GM12891 (cell line): ENCODE measurements around the gene ATP1A4.

ENCODE experiments used
- DNase-seq: peaks from one replicate; pipeline ENCODE4 v3.0.0; 2011; ENCODE audit warnings: low spot score; ENCODE audit not compliant: insufficient read length
- FAIRE-seq: peaks from 2 replicates; lab custom pipeline; 2011; peaks lifted over from hg19 to GRCh38; lab: Jason Lieb, UNC
- PAX5 ChIP-seq: IDR thresholded peaks from 2 replicates; pipeline ENCODE4 v1.6.1; 2011; ENCODE audit warnings: low read length, moderate library complexity, mild to moderate bottlenecking; ENCODE audit not compliant: insufficient read depth, severe bottlenecking
- POLR2A ChIP-seq: IDR thresholded peaks from 2 replicates; pipeline ENCODE4 v1.6.1; 2011; ENCODE audit warnings: low read depth, low read length, control low read depth
- POLR2AphosphoS5 ChIP-seq: IDR thresholded peaks from 2 replicates; pipeline ENCODE4 v1.6.1; 2011; ENCODE audit warnings: low read depth, low read length, control low read depth
- POU2F2 ChIP-seq: IDR thresholded peaks from 2 replicates; pipeline ENCODE4 v1.6.1; 2011; ENCODE audit warnings: low read depth, mild to moderate bottlenecking, control low read depth, low read length, moderate library complexity
- SPI1 ChIP-seq: IDR thresholded peaks from 2 replicates; pipeline ENCODE4 v1.6.1; 2011; ENCODE audit warnings: low read depth, low read length, control low read depth
- TAF1 ChIP-seq: IDR thresholded peaks from 2 replicates; pipeline ENCODE4 v1.6.1; 2011; ENCODE audit warnings: low read depth, low read length, control low read depth

Gene ATP1A4

DNA sequence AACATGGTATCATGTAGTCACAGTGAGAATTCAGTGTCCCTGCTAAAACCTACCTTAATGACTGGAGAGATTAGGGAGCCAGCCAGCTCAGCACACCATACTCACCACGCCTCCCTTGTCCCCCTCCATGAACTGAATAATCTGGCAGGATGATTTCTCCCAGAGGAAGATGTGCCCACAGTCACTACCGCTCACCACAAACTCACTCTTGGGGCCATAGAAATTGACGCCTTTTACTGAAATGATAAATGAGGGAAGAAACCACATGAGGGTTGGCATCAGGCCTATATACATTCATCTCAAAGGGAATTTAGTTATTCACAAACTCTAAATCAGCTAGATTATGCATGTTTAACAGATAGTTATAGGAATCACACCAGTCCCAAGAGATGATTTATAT, 71.1 kb downstream of the ATP1A4 start:
- TF ChIP-seq TAF1 (no peak), PAX5 (no peak), POU2F2 (no peak), POLR2A (no peak), POLR2AphosphoS5 (no peak), SPI1 (no peak)
- FAIRE-seq (no peak), DNase-seq (no peak)

DNA sequence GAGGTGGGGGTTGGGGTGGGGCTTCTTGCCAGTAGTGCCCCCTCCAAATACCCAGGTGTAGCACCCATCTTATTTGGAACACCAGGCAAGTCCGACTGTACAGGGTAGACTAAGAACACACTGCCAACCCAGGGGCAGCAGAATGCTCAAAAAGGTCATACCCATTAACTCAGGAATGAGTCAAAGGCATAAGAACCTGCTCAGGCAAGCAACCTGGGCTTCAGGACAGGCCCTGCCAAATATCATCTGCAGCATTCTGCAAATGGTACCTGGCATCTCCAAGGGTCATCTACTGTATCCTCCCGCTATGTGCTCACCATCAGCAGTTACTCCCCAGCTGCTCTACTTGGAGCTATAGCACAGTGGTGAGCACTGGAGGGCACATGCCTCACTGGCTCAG, 73.2 kb downstream of the ATP1A4 start:
- TF ChIP-seq PAX5 (no peak), TAF1 (no peak), SPI1 (no peak), POLR2A (no peak), POU2F2 (no peak), POLR2AphosphoS5 (no peak)
- DNase-seq, result no peak
- FAIRE-seq, result no peak

DNA sequence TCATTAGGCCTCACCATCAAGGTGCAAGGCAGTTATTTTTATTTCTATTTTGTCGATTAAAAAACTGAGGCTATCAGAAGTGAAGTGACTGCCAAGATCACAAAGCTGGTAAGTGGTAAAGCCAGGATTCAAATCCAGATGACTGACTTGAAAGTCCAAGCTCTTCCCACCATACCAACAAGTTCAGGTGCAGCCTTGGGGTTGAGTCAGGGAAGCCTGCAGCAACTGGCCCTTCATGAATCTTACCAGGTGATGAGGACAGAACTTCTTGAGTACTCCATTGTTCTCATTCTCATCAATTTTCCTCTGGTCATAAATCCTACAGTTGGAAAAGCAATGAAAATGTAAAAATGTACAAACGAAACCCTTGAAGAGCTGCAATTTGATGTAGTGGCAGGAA, 73.9 kb downstream of the ATP1A4 start:
- FAIRE-seq (no peak), DNase-seq (no peak)
- TF ChIP-seq TAF1, result no peak
- TF ChIP-seq POU2F2, result no peak
- TF ChIP-seq SPI1, result no peak
- TF ChIP-seq POLR2AphosphoS5, result no peak
- TF ChIP-seq POLR2A, result no peak
- no peak for TF ChIP-seq PAX5

DNA sequence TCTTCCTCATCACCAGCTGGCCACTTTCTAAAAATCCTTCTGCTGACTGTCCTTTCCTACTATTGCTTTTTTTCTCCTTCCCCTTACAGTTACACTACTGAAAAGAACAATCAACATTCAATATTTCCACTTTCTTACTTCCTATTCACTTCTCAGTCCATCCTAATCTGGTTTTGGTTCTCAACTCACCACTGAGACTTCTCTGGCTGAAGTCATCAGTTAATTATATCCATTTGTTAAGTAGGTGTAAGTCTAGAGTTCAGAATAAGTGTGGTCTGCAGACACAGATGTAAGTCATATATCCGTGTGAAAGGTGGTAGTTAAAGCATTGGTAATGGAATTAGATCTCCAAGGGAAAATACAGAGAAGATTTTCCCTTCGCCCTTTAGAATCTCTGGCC, 75.2 kb downstream of the ATP1A4 start:
- DNase-seq, result no peak
- FAIRE-seq, result no peak
- TF ChIP-seq POLR2A, result no peak
- TF ChIP-seq POLR2AphosphoS5, result no peak
- TF ChIP-seq SPI1, result no peak
- no peak for TF ChIP-seq POU2F2
- no peak for TF ChIP-seq PAX5
- TF ChIP-seq TAF1, result no peak

DNA sequence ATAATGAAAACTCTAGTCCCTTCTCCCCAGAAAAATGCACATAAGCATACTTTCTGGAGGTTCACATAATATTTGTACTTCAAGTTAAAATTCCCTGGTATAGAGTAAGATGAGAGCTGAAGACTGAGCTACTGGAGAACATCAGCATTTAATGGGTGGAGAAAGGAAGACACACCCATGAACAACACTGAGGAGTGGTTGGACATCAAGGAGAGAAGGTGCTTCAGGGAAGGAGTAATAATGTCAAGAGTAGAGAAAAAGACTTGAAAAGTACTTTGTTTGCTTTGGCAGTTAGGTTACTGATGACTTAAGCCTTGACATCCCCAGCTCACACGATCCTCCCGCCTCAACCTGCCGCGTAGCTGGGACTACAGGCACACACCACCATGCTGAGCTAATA, 75.6 kb downstream of the ATP1A4 start:
- TF ChIP-seq POLR2A, result no peak
- no peak for TF ChIP-seq POU2F2
- no peak for TF ChIP-seq TAF1
- TF ChIP-seq PAX5, result no peak
- no peak for TF ChIP-seq POLR2AphosphoS5
- TF ChIP-seq SPI1, result no peak
- FAIRE-seq (no peak), DNase-seq (no peak)

DNA sequence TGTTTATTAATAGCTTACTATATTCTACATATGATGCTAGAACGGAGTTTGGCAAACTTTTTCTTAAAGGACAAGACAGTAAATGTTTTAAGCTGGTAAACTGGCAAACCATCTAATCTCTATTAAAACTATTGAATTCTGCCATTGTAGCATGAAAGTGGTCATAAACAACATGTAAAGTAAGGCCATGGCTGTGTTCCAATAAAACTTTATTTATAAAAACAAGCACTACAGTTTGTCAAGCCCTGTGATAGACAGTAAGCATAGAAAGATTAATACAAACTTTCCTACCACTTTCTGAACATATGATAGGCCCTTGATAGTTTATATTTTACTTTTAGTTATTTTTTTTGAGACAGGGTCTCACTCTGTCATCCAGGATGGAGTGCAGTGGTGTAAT, 76.2 kb downstream of the ATP1A4 start:
- FAIRE-seq, result no peak
- DNase-seq, result no peak

DNA sequence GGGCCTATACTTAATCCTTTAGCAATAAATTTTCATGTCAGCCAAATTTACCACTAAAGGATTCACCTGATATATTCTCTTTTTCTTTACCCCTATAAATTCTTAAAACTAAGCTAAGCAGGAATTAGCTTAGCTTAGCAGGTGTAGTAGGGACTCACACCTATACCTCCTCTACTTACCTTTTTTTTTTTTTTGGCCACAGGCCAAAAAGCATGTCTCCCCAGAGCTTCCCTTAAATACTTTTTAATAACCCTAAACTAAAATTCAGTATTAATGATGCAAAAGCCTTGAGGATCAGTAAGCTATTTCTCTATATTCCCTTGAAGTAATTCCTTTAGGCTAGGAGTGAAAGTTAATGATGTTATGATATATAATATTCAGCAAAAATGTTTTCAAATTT, 77.0 kb downstream of the ATP1A4 start:
- FAIRE-seq (no peak), DNase-seq (no peak)
- TF ChIP-seq POU2F2 (no peak), SPI1 (no peak), POLR2AphosphoS5 (no peak), PAX5 (no peak), TAF1 (no peak), POLR2A (no peak)

More for the DNA sequence above, 76.2 kb downstream of the ATP1A4 start:
- TF ChIP-seq TAF1 (no peak), SPI1 (no peak), POU2F2 (no peak), POLR2AphosphoS5 (no peak), PAX5 (no peak), POLR2A (no peak)

DNA sequence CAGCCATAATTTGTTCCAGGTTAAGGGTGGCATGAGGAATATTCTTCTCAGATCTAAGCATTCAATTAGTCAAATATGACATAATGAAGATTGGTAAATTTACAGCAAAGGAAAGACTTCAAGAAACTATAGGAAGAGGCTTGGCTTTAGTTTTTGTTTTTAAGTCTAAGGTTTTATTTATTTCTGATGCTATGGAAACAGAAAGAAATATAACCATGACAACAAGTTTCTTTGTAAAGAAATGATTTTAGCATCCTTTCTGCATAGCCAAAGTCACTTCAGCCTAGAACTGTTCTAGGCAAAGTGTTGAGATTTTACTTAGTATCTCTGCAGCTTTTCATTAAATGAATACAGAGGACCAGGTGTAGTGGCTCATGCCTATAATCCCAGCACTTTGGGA, 81.5 kb downstream of the ATP1A4 start:
- no peak for TF ChIP-seq POLR2AphosphoS5
- no peak for TF ChIP-seq TAF1
- TF ChIP-seq PAX5, result no peak
- no peak for TF ChIP-seq POU2F2
- TF ChIP-seq SPI1, result no peak
- no peak for TF ChIP-seq POLR2A
- DNase-seq, result no peak
- FAIRE-seq, result no peak
